Hematopoietic multipotent progenitor cell treated with erythropoietin and hydrocortisone succinate and interleukin-3 and kit ligand, for 4 days (in vitro differentiated cells): ENCODE data around the gene GRK5.
A peak's percentile ranks its signal among the peaks of the same experiment; 100 is the strongest.
"Not testable (repeated sequence)": the region's sequence is repeated elsewhere in the genome, so short reads cannot be mapped to it uniquely, and the experiment has no call there.

Experiments used
- DNase-seq: peaks from one replicate; pipeline ENCODE4 v3.0.0-alpha.2; 2015

Gene GRK5

GRCh38 chr10:119207366-119207666 is at the start of gene GRK5:
Gene GRK5, plus strand, starts transcription at chr10:119207571. Its CDS starts 347 bp downstream, at chr10:119207918.
- DNase-seq = peak; percentile 97

- DNase-seq = no peak
These were observed 48.0 kb upstream of the GRK5 start for GRCh38 chr10:119159332-119159731.

GRCh38 chr10:119161680-119162451 is 45.5 kb upstream of the GRK5 start:
- peak; percentile 16 for DNase-seq

GRCh38 chr10:119162452-119163092 is 44.8 kb upstream of the GRK5 start:
- DNase-seq = peak; percentile 18

GRCh38 chr10:119165171-119166117 is 41.9 kb upstream of the GRK5 start, which contains the start of gene SFXN4:
Gene SFXN4, minus strand, starts transcription at chr10:119165714. Its CDS starts 67 bp downstream, at chr10:119165647.
- DNase-seq = peak; percentile 91

GRCh38 chr10:119166118-119166500 is 41.3 kb upstream of the GRK5 start:
- DNase-seq = no peak

- DNase-seq = peak; percentile 27
These were observed 40.8 kb upstream of the GRK5 start for GRCh38 chr10:119166564-119166963.

GRCh38 chr10:119167041-119167440 is 40.3 kb upstream of the GRK5 start:
- DNase-seq = no peak

- no peak for DNase-seq
These were observed 33.3 kb upstream of the GRK5 start for GRCh38 chr10:119174109-119174508.

- peak; percentile 35 for DNase-seq
These were observed 31.2 kb upstream of the GRK5 start for GRCh38 chr10:119176166-119176565.

GRCh38 chr10:119177708-119178371 is 29.5 kb upstream of the GRK5 start:
- DNase-seq = no peak

- peak; percentile 97 for DNase-seq
These were observed 28.8 kb upstream of the GRK5 start, which contains the start of gene PRDX3 for GRCh38 chr10:119178372-119179119. Gene PRDX3, minus strand, starts transcription at chr10:119178812. Its CDS starts 22 bp downstream, at chr10:119178790.

- DNase-seq = not testable (repeated sequence)
These were observed 26.4 kb upstream of the GRK5 start for GRCh38 chr10:119180850-119181400.

GRCh38 chr10:119183664-119184412 is 23.5 kb upstream of the GRK5 start:
- DNase-seq = no peak

- DNase-seq = peak; percentile 86
These were observed 17.5 kb upstream of the GRK5 start for GRCh38 chr10:119189811-119190282.

- DNase-seq = no peak
These were observed 17.0 kb upstream of the GRK5 start for GRCh38 chr10:119190353-119190752.

GRCh38 chr10:119190954-119191785 is 16.2 kb upstream of the GRK5 start:
- peak; percentile 74 for DNase-seq

- no peak for DNase-seq
These were observed 15.5 kb upstream of the GRK5 start for GRCh38 chr10:119191881-119192280.

- DNase-seq = no peak
These were observed 9.4 kb upstream of the GRK5 start for GRCh38 chr10:119197921-119198320.

- peak; percentile 79 for DNase-seq
These were observed 8.9 kb upstream of the GRK5 start for GRCh38 chr10:119198438-119198837.
